Small intestine (tissue), 7 donors: ENCODE measurements around the gene TSPAN9. TPM values are rescaled to one million over a fixed set of nuclear protein-coding genes. Genes with fewer than 3 reads are reported as not detected.
A peak's percentile ranks its signal among the peaks of the same experiment; 100 is the strongest.

ENCODE experiments used
- DNase-seq, 2 donors: peaks; one replicate each; pipeline versions ENCODE4 v3.0.0 to v3.0.0-alpha.2; 2013
- FAIRE-seq: peaks from 2 replicates; lab custom pipeline; 2012; peaks lifted over from hg19 to GRCh38; lab: Jason Lieb, UNC
- H3K27ac ChIP-seq, 3 donors: one replicate each; pipeline ENCODE4 v1.5.1; 2013; ENCODE audit warnings: low read length in 2 of 3, mild to moderate bottlenecking in 2 of 3, control low read depth in 1 of 3, inconsistent platforms in 1 of 3, low read depth in 1 of 3, moderate library complexity in 1 of 3
- H3K27me3 ChIP-seq, 3 donors: one replicate each; pipeline ENCODE4 v1.6.1; 2013; ENCODE audit warnings: low read length in 3 of 3, inconsistent platforms in 1 of 3; ENCODE audit not compliant: control insufficient read depth in 3 of 3, insufficient read depth in 3 of 3
- H3K36me3 ChIP-seq, 3 donors: one replicate each; pipeline ENCODE4 v1.6.1; 2013; ENCODE audit warnings: low read length in 3 of 3, inconsistent platforms in 1 of 3, low read depth in 1 of 3, mild to moderate bottlenecking in 1 of 3, moderate library complexity in 1 of 3; ENCODE audit not compliant: control insufficient read depth in 3 of 3, insufficient read depth in 2 of 3
- H3K4me1 ChIP-seq, 3 donors: one replicate each; pipeline ENCODE4 v1.6.1; 2013; ENCODE audit warnings: low read length in 2 of 3, inconsistent platforms in 1 of 3, low read depth in 1 of 3, mild to moderate bottlenecking in 1 of 3, moderate library complexity in 1 of 3; ENCODE audit not compliant: control insufficient read depth in 3 of 3, insufficient read depth in 2 of 3
- H3K4me3 ChIP-seq, 3 donors: one replicate each; pipeline ENCODE4 v1.5.1; 2013; ENCODE audit warnings: low read length in 3 of 3, control low read depth in 1 of 3, inconsistent platforms in 1 of 3, low read depth in 1 of 3, mild to moderate bottlenecking in 1 of 3, moderate library complexity in 1 of 3
- H3K9me3 ChIP-seq, 2 donors: one replicate each; pipeline ENCODE4 v1.6.1; 2013; ENCODE audit warnings: low read depth in 1 of 2, low read length in 1 of 2; ENCODE audit not compliant: control insufficient read depth in 2 of 2, insufficient read depth in 1 of 2
- WGBS, 3 donors: extraction: QIAGEN DNeasy Blood & Tissue Kit; methylation state at CpG; one replicate each; pipeline ENCODE4 v1.1.7; 2013; 5-methylcytosine and 5-hydroxymethylcytosine counted together
- polyA plus RNA-seq, 4 donors: library from polyadenylated mRNA; stranded (reverse) in 3 of 4; unstranded in 1 of 4; fragments of 200-250 nt in 3 of 4; fragments of 120-200 nt in 1 of 4; gene quantifications; one replicate each; pipeline versions ENCODE4 v1.2.1 to v1.2.3, GENCODE V29; 2013
- donor health status: healthy with polysubstance abuse.
- donor health status: control.
- donor health status: control.
- donor health status: Bipolar disorder and iron deficiency.
- donor health status: healthy.

The TSPAN9 gene
- polyA plus RNA-seq, 4 donors, result 1.3 to 25.5 (median 12.8) TPM

- Histone ChIP-seq H3K36me3 (peaks cover 0 to 16% (median 0%) of the 10 kb centered on the region in 3 donors), H3K4me1 (peaks cover 0 to 10% (median 0%) of the 10 kb centered on the region in 3 donors), H3K27ac (peak overlapping the region in 1 of 3 donors; percentile 34), H3K4me3 (no peak overlapping the region), H3K9me3 (no peaks in the 10 kb centered on the region), H3K27me3 (no peaks in the 10 kb centered on the region)
- no peak for FAIRE-seq
- WGBS, 3 donors, result 28 to 67% (median 45%) methylated on average over 15 of the region's 15 CpGs
- DNase-seq, result peak in 1 of 2 donors; percentile 63
Observed at GRCh38 chr12:3241621-3242020, 164.4 kb downstream of the TSPAN9 start.

- DNase-seq (peak; percentile 24 to 27), FAIRE-seq (no peak)
- Histone ChIP-seq H3K9me3 (no peaks in the 10 kb centered on the region), H3K36me3 (peaks cover 0 to 16% (median 0%) of the 10 kb centered on the region in 3 donors), H3K27ac (peak overlapping the region in 1 of 3 donors; percentile 17), H3K4me1 (peaks cover 0 to 6% (median 0%) of the 10 kb centered on the region in 3 donors), H3K4me3 (no peak overlapping the region), H3K27me3 (no peaks in the 10 kb centered on the region)
- 67 to 79% (median 71%) methylated on average over 9 to 10 of the region's 10 CpGs for WGBS, 3 donors
Observed at GRCh38 chr12:3242199-3242863, 165.2 kb downstream of the TSPAN9 start.

GRCh38 chr12:3243376-3244084, 166.4 kb downstream of the TSPAN9 start:
- Histone ChIP-seq H3K27me3 (no peaks in the 10 kb centered on the region), H3K4me1 (peaks cover 0 to 6% (median 0%) of the 10 kb centered on the region in 3 donors), H3K36me3 (peaks cover 0 to 10% (median 0%) of the 10 kb centered on the region in 3 donors), H3K27ac (no peak overlapping the region), H3K4me3 (no peak overlapping the region), H3K9me3 (no peaks in the 10 kb centered on the region)
- DNase-seq, result no peak
- no peak for FAIRE-seq
- 74 to 82% (median 81%) methylated on average over 14 of the region's 14 CpGs for WGBS, 3 donors

GRCh38 chr12:3244219-3244750, 167.1 kb downstream of the TSPAN9 start:
- DNase-seq, result no peak
- Histone ChIP-seq H3K4me1 (peaks cover 0 to 6% (median 0%) of the 10 kb centered on the region in 3 donors), H3K4me3 (no peak overlapping the region), H3K36me3 (peaks cover 0 to 9% (median 0%) of the 10 kb centered on the region in 3 donors), H3K27me3 (no peaks in the 10 kb centered on the region), H3K9me3 (no peaks in the 10 kb centered on the region), H3K27ac (no peak overlapping the region)
- FAIRE-seq, result no peak
- WGBS, 3 donors, result 91 to 93% (median 92%) methylated on average over 20 of the region's 20 CpGs

GRCh38 chr12:3246253-3246652, 169.1 kb downstream of the TSPAN9 start:
- H3K9me3 ChIP-seq, result no peaks in the 10 kb centered on the region
- no peaks in the 10 kb centered on the region for H3K27me3 ChIP-seq
- DNase-seq (no peak), FAIRE-seq (no peak)
- WGBS, 3 donors, result 63 to 84% (median 68%) methylated on average over 4 of the region's 4 CpGs
- no peak overlapping the region for H3K27ac ChIP-seq
- H3K36me3 ChIP-seq, result peaks cover 0 to 10% (median 0%) of the 10 kb centered on the region in 3 donors
- H3K4me3 ChIP-seq, result no peak overlapping the region
- peaks cover 0 to under 1% (median 0%) of the 10 kb centered on the region in 3 donors for H3K4me1 ChIP-seq

- no peak for FAIRE-seq
- H3K4me1 ChIP-seq, result peaks cover 0 to 3% (median 0%) of the 10 kb centered on the region in 3 donors
- H3K36me3 ChIP-seq, result peaks cover 0 to 10% (median 0%) of the 10 kb centered on the region in 3 donors
- DNase-seq, result no peak
- H3K9me3 ChIP-seq, result no peaks in the 10 kb centered on the region
- WGBS, 3 donors, result 64 to 78% (median 74%) methylated on average over 8 to 11 of the region's 11 CpGs
- H3K27me3 ChIP-seq, result no peaks in the 10 kb centered on the region
- no peak overlapping the region for H3K4me3 ChIP-seq
- H3K27ac ChIP-seq, result no peak overlapping the region
Observed at GRCh38 chr12:3247077-3247476, 169.9 kb downstream of the TSPAN9 start.

GRCh38 chr12:3247629-3248161, 170.5 kb downstream of the TSPAN9 start:
- H3K36me3 ChIP-seq, result peaks cover 0 to 10% (median 0%) of the 10 kb centered on the region in 3 donors
- H3K4me1 ChIP-seq, result peaks cover 0 to 7% (median 0%) of the 10 kb centered on the region in 3 donors
- DNase-seq (no peak), FAIRE-seq (no peak)
- H3K27ac ChIP-seq, result no peak overlapping the region
- WGBS, 3 donors, result 84 to 91% (median 91%) methylated on average over 9 of the region's 9 CpGs
- no peaks in the 10 kb centered on the region for H3K9me3 ChIP-seq
- no peaks in the 10 kb centered on the region for H3K27me3 ChIP-seq
- H3K4me3 ChIP-seq, result no peak overlapping the region
